Activated T-cell treated with anti-CD3 and anti-CD28 coated beads, Interleukin-2, amount 50 U/mL, for 72 hours (primary cell): Measurements from ENCODE around the gene SEC11A. TPM values are rescaled to one million over a fixed set of nuclear protein-coding genes. Genes with fewer than 3 reads are reported as not detected.
"Not testable (repeated sequence)": the region's sequence is repeated elsewhere in the genome, so short reads cannot be mapped to it uniquely, and the experiment has no call there.

Experiments
- ATAC-seq, 2 donors: fragments of 150-1000 bp; cut with Tn5 transposase; replicated peaks in 1 of 2; 2 replicates each; pipeline ENCODE4 v1.10.0; 2021; ENCODE audit warnings: moderate library complexity in 2 of 2, mild to moderate bottlenecking in 1 of 2
- DNase-seq, 2 donors: peaks; one replicate each; pipeline ENCODE4 v3.0.0; 2021 to 2022; ENCODE audit warnings: mixed read lengths in 1 of 2
- H3K27ac Mint-ChIP-seq: one replicate; pipeline ENCODE4 v1.8.0; 2022; ENCODE audit warnings: mild to moderate bottlenecking, moderate library complexity, mixed read lengths
- H3K27me3 Mint-ChIP-seq: one replicate; pipeline ENCODE4 v1.8.0; 2022; ENCODE audit warnings: low read depth, mixed read lengths
- H3K36me3 Mint-ChIP-seq, 2 donors: one replicate each; pipeline ENCODE4 v1.8.0; 2022; ENCODE audit warnings: mixed read lengths in 2 of 2, mild to moderate bottlenecking in 1 of 2; ENCODE audit not compliant: insufficient read depth in 2 of 2
- H3K4me1 Mint-ChIP-seq: one replicate; pipeline ENCODE4 v1.8.0; 2022; ENCODE audit warnings: low read depth, mixed read lengths
- H3K4me3 Mint-ChIP-seq, 2 donors: one replicate each; pipeline ENCODE4 v1.8.0; 2022; ENCODE audit warnings: mild to moderate bottlenecking in 2 of 2, mixed read lengths in 2 of 2, moderate library complexity in 2 of 2
- H3K9me3 Mint-ChIP-seq, 2 donors: one replicate each; pipeline ENCODE4 v1.8.0; 2022; ENCODE audit warnings: mixed read lengths in 2 of 2
- total RNA-seq, 2 donors: library from RNA; stranded (reverse); gene quantifications; one replicate each; pipeline ENCODE4 v1.2.3, GENCODE V29; 2022

SEC11A gene
- total RNA-seq, 2 donors from 2014 or later, result 120 to 134 TPM

- H3K36me3 Mint-ChIP-seq, result peaks cover 11 to 28% of the 10 kb centered on the region in 2 donors
- H3K4me1 Mint-ChIP-seq, result peaks cover 6% of the 10 kb centered on the region
- H3K27ac Mint-ChIP-seq, result no peak overlapping the region
- DNase-seq (no peak), ATAC-seq (no peak)
- peaks cover 0 to 2% of the 10 kb centered on the region in 2 donors for H3K9me3 Mint-ChIP-seq
- no peaks in the 10 kb centered on the region for H3K27me3 Mint-ChIP-seq
- no peak overlapping the region for H3K4me3 Mint-ChIP-seq
These were observed 25.6 kb downstream of the SEC11A start for GRCh38 chr15:84690342-84690741.

GRCh38 chr15:84689858-84690257 lies 26.1 kb downstream of the SEC11A start:
- Mint-ChIP-seq H3K9me3 (peaks cover 0 to 2% of the 10 kb centered on the region in 2 donors), H3K4me1 (peaks cover 9% of the 10 kb centered on the region), H3K36me3 (peaks cover 11 to 29% of the 10 kb centered on the region in 2 donors), H3K4me3 (no peak overlapping the region), H3K27ac (no peak overlapping the region), H3K27me3 (no peaks in the 10 kb centered on the region)
- DNase-seq (no peak), ATAC-seq (no peak)

GRCh38 chr15:84686446-84686845 lies 29.5 kb downstream of the SEC11A start:
- not testable (repeated sequence) for H3K4me3 Mint-ChIP-seq, H3K9me3 Mint-ChIP-seq, ATAC-seq, H3K27ac Mint-ChIP-seq, H3K27me3 Mint-ChIP-seq, DNase-seq
- Mint-ChIP-seq H3K4me1 (peaks cover 38% of the 10 kb centered on the region), H3K36me3 (peaks cover 12 to 33% of the 10 kb centered on the region in 2 donors)

- DNase-seq (no peak), ATAC-seq (no peak)
- H3K36me3 Mint-ChIP-seq, result peaks cover 8 to 24% of the 10 kb centered on the region in 2 donors
- no peaks in the 10 kb centered on the region for H3K27me3 Mint-ChIP-seq
- H3K27ac Mint-ChIP-seq, result no peak overlapping the region
- H3K4me3 Mint-ChIP-seq, result no peak overlapping the region
- peaks cover 0 to 2% of the 10 kb centered on the region in 2 donors for H3K9me3 Mint-ChIP-seq
- peaks cover 37% of the 10 kb centered on the region for H3K4me1 Mint-ChIP-seq
These were observed 30.6 kb downstream of the SEC11A start for GRCh38 chr15:84685304-84685703.

GRCh38 chr15:84684092-84684491 lies 31.8 kb downstream of the SEC11A start:
- peaks cover 8 to 21% of the 10 kb centered on the region in 2 donors for H3K36me3 Mint-ChIP-seq
- H3K27ac Mint-ChIP-seq, result peak overlapping the region; percentile 54
- DNase-seq (no peak), ATAC-seq (no peak)
- H3K9me3 Mint-ChIP-seq, result no peaks in the 10 kb centered on the region
- peaks cover 33% of the 10 kb centered on the region for H3K4me1 Mint-ChIP-seq
- no peaks in the 10 kb centered on the region for H3K27me3 Mint-ChIP-seq
- no peak overlapping the region for H3K4me3 Mint-ChIP-seq

GRCh38 chr15:84681831-84682230 lies 34.1 kb downstream of the SEC11A start:
- Mint-ChIP-seq H3K4me3 (peak overlapping the region in 1 of 2 donors; percentile 36), H3K9me3 (no peaks in the 10 kb centered on the region), H3K27me3 (no peaks in the 10 kb centered on the region), H3K27ac (peak overlapping the region; percentile 65), H3K36me3 (peaks cover 5 to 18% of the 10 kb centered on the region in 2 donors), H3K4me1 (peaks cover 33% of the 10 kb centered on the region)
- DNase-seq (peak; percentile 28 to 45), ATAC-seq (peak; percentile 80 to 96)

GRCh38 chr15:84671211-84671610 lies 44.7 kb downstream of the SEC11A start:
- DNase-seq (no peak), ATAC-seq (no peak)
- H3K4me3 Mint-ChIP-seq, result no peak overlapping the region
- no peaks in the 10 kb centered on the region for H3K9me3 Mint-ChIP-seq
- H3K4me1 Mint-ChIP-seq, result peaks cover 57% of the 10 kb centered on the region
- H3K27ac Mint-ChIP-seq, result peak overlapping the region; percentile 14
- H3K36me3 Mint-ChIP-seq, result peaks cover 14 to 24% of the 10 kb centered on the region in 2 donors
- H3K27me3 Mint-ChIP-seq, result no peaks in the 10 kb centered on the region

- peak; percentile 64 to 72 for DNase-seq
- H3K4me3 Mint-ChIP-seq, result peak overlapping the region; percentile 37 to 38
- H3K27ac Mint-ChIP-seq, result peak overlapping the region; percentile 89
- peaks cover 58% of the 10 kb centered on the region for H3K4me1 Mint-ChIP-seq
- no peaks in the 10 kb centered on the region for H3K9me3 Mint-ChIP-seq
- no peaks in the 10 kb centered on the region for H3K27me3 Mint-ChIP-seq
- ATAC-seq, result peak; percentile 32 to 55
- peaks cover 16 to 19% of the 10 kb centered on the region in 2 donors for H3K36me3 Mint-ChIP-seq
These were observed 46.2 kb downstream of the SEC11A start for GRCh38 chr15:84669726-84670125.

- ATAC-seq (no peak), DNase-seq (no peak)
- H3K4me3 Mint-ChIP-seq, result peak overlapping the region in 1 of 2 donors; percentile 37
- no peaks in the 10 kb centered on the region for H3K27me3 Mint-ChIP-seq
- H3K36me3 Mint-ChIP-seq, result peaks cover 15 to 17% of the 10 kb centered on the region in 2 donors
- peak overlapping the region; percentile 89 for H3K27ac Mint-ChIP-seq
- no peaks in the 10 kb centered on the region for H3K9me3 Mint-ChIP-seq
- H3K4me1 Mint-ChIP-seq, result peaks cover 55% of the 10 kb centered on the region
These were observed 47.5 kb downstream of the SEC11A start for GRCh38 chr15:84668221-84668982.

GRCh38 chr15:84666373-84666772 lies 49.6 kb downstream of the SEC11A start:
- peaks cover 45% of the 10 kb centered on the region for H3K4me1 Mint-ChIP-seq
- no peaks in the 10 kb centered on the region for H3K9me3 Mint-ChIP-seq
- H3K4me3 Mint-ChIP-seq, result peak overlapping the region in 1 of 2 donors; percentile 37
- DNase-seq (no peak), ATAC-seq (peak in 1 of 2 donors; percentile 12)
- H3K36me3 Mint-ChIP-seq, result peaks cover 14 to 16% of the 10 kb centered on the region in 2 donors
- no peaks in the 10 kb centered on the region for H3K27me3 Mint-ChIP-seq
- peak overlapping the region; percentile 21 for H3K27ac Mint-ChIP-seq

- Mint-ChIP-seq H3K36me3 (peaks cover 0 to 3% of the 10 kb centered on the region in 2 donors), H3K4me3 (no peak overlapping the region), H3K27me3 (no peaks in the 10 kb centered on the region), H3K9me3 (no peaks in the 10 kb centered on the region), H3K4me1 (peaks cover 31% of the 10 kb centered on the region), H3K27ac (no peak overlapping the region)
- no peak for ATAC-seq
- DNase-seq, result no peak
These were observed 54.9 kb downstream of the SEC11A start for GRCh38 chr15:84661001-84661400.

GRCh38 chr15:84659904-84660781 lies 55.8 kb downstream of the SEC11A start:
- Mint-ChIP-seq H3K4me3 (peak overlapping the region in 1 of 2 donors; percentile 31), H3K27me3 (no peaks in the 10 kb centered on the region), H3K36me3 (peaks cover 0 to 3% of the 10 kb centered on the region in 2 donors), H3K4me1 (peaks cover 40% of the 10 kb centered on the region), H3K9me3 (no peaks in the 10 kb centered on the region), H3K27ac (peak overlapping the region; percentile 42)
- ATAC-seq, result no peak
- DNase-seq, result no peak
